NCI-H345 treated with DMSO at 0.1 percent for 48 hours (cell line): ENCODE data around the gene TFRC.
"Not testable (repeated sequence)": the region's sequence is repeated elsewhere in the genome, so short reads cannot be mapped to it uniquely, and the experiment has no call there.

Source experiments
- DNase-seq: peaks from one replicate; lab custom pipeline; 2025; ENCODE audit not compliant: unreplicated experiment; lab: John Stamatoyannopoulos, UW

Gene TFRC

DNA sequence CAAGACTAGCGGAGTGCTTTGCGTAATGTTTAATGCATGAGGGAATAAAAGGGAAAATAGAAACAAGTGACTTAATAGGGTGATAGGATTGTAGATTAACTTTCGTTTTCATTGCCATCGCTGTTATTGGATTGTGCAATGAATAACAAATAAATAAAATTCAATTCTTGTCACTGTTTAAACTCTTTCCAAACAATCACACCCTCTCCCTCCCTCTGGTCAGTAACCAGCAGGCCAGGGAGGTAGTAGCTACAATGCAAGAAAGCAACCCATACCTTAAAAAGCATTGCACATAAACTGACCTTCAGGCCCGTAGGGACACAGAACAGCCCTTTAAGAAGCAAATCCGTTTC lies 705 bp upstream of the TFRC start:
- peak; percentile 72 for DNase-seq

- DNase-seq, result peak; percentile 45
These were observed 672 bp downstream of the TFRC start for GRCh38 chr3:196081002-196081833.

- not testable (repeated sequence) for DNase-seq
These were observed 1.6 kb downstream of the TFRC start for GRCh38 chr3:196080101-196080846.

GRCh38 chr3:196079682-196080081 lies 2.2 kb downstream of the TFRC start:
- DNase-seq, result no peak

DNA sequence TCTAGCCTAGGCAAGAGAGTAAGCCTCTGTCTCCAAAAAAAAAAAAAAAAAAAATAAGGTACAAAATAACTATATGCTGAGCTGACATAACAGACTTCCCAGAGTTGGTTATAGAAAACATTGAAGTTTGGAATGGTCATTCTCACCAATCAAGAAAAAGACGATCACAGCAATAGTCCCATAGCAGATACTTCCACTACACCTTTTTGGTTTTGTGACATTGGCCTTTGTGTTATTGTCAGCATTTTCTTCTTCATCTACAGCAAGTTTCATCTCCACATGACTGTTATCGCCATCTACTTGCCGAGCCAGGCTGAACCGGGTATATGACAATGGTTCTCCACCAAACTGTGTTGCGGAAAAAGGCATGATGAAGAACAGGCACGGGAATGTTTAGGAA lies 6.9 kb downstream of the TFRC start:
- DNase-seq, result no peak

DNA sequence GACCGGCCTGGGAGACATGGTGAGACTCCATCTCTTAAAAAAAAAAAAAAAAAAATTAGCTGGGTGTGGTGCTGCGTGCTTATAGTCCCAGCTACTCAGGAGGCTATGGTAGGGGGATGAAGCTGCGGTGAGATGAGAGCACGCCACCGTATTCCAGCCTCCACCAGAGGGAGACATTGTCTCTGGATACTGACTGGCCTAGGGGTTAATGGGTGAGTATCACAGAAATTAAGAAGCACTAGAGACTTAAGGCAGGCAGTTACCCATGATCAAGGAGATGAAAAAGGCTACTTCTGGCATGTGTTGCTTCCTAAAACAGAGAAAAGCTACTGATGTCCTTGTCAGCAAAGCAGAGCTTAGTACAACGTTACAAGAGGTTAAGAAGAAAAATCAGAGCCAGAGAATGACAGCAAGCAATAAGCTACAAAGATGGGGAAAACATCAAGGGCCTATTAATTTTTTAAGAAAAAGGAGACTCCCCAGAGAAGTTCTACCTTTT lies 8.6 kb downstream of the TFRC start:
- peak; percentile 47 for DNase-seq

DNA sequence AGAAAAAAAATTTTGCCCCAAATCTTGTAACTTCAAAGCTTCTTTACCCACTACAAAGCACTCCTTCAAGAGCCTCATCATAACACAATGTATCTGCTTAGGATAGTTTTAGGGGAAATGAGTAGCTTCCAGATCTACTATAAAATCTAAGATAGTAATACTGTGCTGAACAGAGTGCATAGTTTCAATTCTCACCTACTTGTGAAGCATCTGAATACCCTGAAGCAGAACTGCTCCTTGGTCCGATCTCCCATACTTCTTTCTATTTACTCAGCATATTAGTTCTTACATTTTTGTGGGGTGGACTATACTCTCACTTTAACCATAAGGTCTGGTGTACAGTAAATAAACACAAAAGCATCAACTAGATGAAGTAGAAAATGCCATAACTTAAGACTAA lies 9.6 kb downstream of the TFRC start:
- no peak for DNase-seq

- DNase-seq, result not testable (repeated sequence)
These were observed 13.1 kb downstream of the TFRC start for GRCh38 chr3:196068812-196069211.

DNA sequence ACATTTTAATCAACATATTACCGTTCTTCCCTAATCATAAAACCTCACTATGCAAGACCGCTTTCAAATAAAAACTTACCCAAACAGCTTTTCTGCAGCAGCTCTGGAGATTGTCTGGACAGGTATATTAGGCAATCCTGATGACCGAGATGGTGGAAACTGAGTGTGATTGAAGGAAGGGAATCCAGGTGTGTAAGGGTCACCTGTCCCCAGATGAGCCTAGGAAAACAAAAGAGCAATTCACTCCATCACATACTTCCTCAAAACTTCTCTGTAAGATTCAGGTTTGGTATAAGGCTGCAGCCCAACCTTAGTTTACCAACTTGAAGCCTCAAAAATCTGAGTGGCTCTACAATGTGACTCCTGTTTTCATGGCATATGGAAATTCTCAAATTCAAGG lies 14.5 kb downstream of the TFRC start:
- DNase-seq, result no peak

- no peak for DNase-seq
These were observed 17.9 kb downstream of the TFRC start for GRCh38 chr3:196063971-196064370.

GRCh38 chr3:196063456-196063855 lies 18.4 kb downstream of the TFRC start:
- DNase-seq, result no peak

GRCh38 chr3:196063049-196063448 lies 18.8 kb downstream of the TFRC start:
- no peak for DNase-seq

DNA sequence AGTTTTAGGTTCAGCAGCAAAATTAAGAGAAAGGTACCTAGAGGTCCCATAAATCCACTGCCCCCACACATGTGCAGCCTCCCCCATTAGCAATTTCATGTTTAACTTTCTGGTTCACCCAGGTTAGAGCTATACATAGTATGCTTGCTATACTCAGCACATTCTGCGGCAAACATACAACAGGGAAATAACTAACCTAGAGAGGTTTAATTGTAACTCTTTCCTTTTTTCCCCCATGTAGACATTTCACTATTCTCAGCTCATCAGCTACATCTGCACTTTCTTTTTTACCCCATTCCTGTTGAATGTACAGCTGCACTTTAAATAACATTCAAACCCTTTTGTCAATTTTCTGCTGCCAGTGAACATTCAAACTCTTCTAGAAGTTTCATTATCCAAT lies 21.1 kb downstream of the TFRC start:
- DNase-seq, result no peak

- DNase-seq, result no peak
These were observed 24.0 kb downstream of the TFRC start for GRCh38 chr3:196057760-196058331.

GRCh38 chr3:196056371-196056770 lies 25.5 kb downstream of the TFRC start:
- DNase-seq, result not testable (repeated sequence)

DNA sequence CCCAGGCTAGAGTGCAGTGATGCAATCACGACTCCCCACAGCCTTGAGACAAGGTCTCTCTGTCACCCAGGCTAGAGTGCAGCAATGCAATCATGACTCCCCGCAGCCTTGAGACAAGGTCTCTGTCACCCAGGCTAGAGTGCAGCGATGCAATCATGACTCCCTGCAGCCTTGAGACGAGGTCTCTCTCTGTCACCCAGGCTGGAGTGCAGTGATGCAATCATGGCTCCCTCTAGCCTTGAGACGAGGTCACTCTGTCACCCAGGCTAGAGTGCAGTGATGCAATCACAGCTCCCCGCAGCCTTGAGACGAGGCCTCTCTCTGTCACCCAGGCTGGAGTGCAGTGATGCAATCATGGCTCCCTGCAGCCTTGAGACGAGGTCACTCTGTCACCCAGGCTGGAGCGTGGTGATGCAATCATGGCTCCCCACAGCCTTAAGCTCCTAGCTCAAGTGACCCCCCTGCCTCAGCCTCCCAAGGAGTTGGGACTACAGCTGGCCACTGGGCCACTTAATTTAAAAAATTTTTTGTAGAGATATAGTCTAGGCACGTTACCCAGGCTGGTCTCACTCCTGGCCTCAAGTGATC lies 26.1 kb downstream of the TFRC start:
- DNase-seq, result no peak

GRCh38 chr3:196055240-196055639 lies 26.6 kb downstream of the TFRC start:
- no peak for DNase-seq

DNA sequence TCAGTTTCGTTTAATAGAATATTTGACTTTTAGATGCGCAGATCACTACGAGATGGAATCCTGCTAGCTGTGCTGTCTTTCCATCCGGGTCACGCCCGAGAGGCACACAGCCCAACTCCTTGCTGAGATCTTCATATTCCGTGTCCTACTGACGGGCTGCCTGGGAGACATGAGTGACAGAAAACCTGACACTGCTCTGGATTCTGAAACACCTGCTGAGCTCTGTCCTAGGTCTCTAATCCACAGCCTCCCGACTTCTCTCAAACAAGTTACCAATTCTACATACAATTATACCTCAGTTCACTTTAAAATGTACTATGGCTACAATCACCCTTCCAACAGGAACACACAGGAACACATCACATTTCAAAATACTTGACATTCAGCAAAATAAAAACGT lies 27.2 kb downstream of the TFRC start:
- no peak for DNase-seq

GRCh38 chr3:196053487-196053886 lies 28.4 kb downstream of the TFRC start:
- no peak for DNase-seq

GRCh38 chr3:196051282-196052076 lies 30.4 kb downstream of the TFRC start:
- DNase-seq, result no peak

DNA sequence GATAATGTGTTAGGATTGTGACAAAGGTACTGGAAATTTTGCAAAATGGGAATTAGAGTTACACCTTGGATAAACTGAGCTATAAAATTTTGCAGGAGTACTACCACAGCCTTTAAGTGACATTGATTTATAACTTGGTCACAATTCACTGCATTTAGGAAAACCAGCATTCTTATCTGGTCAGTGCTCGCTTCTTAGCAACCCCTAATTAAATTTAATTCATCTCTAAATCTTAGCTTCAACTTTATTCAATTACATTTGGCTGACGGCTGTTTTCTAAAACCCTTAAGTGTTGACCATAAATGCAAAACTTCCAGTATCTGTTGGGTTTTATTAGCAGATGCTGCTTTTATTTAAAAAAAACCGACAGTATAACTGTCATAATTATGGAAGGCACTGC lies 31.3 kb downstream of the TFRC start:
- DNase-seq, result no peak
